HL-60 (cell line): ENCODE measurements around the gene CXCR6.

Experiments
- CTCF ChIP-seq: IDR thresholded peaks from one replicate; pipeline ENCODE4 v1.5.1; 2011; ENCODE audit warnings: low read length, control low read depth, inconsistent platforms; ENCODE audit not compliant: insufficient read depth
- GABPA ChIP-seq: IDR thresholded peaks from 2 replicates; pipeline ENCODE4 v1.6.1; 2012; ENCODE audit warnings: low read depth

- TF ChIP-seq CTCF (no peak), GABPA (no peak)
Observed at GRCh38 chr3:45955706-45956105, 12.4 kb downstream of the CXCR6 start.
